Astrocyte (in vitro differentiated cells and primary cell): ENCODE data around the gene PPIE. TPM values are rescaled to one million over a fixed set of nuclear protein-coding genes. Genes with fewer than 3 reads are reported as not detected.

Source experiments
- DNase-seq: peaks from one replicate; pipeline ENCODE4 v3.0.0-alpha.2; 2010; ENCODE audit warnings: low read depth
- FAIRE-seq: peaks from 2 replicates; lab custom pipeline; 2011; peaks lifted over from hg19 to GRCh38; lab: Jason Lieb, UNC
- H2AFZ ChIP-seq: 2 replicates; pipeline ENCODE4 v1.6.0; 2012; ENCODE audit warnings: low read depth, low read length, inconsistent platforms
- H3K27ac ChIP-seq: 2 replicates; pipeline ENCODE4 v1.5.1; 2011; ENCODE audit warnings: low read depth, low read length, inconsistent platforms
- H3K27me3 ChIP-seq: 2 replicates; pipeline ENCODE4 v1.6.0; 2011; ENCODE audit warnings: low read length, inconsistent platforms; ENCODE audit not compliant: insufficient read depth
- H3K36me3 ChIP-seq: 2 replicates; pipeline ENCODE4 v1.5.1; 2011; ENCODE audit warnings: low read length, inconsistent platforms; ENCODE audit not compliant: insufficient read depth
- H3K4me1 ChIP-seq: 2 replicates; pipeline ENCODE4 v1.5.1; 2011; ENCODE audit warnings: low read length, inconsistent platforms; ENCODE audit not compliant: insufficient read depth
- H3K4me2 ChIP-seq: 2 replicates; pipeline ENCODE4 v1.6.0; 2012; ENCODE audit warnings: low read length, inconsistent platforms
- H3K4me3 ChIP-seq: 2 replicates; pipeline ENCODE4 v1.5.1; 2011; ENCODE audit warnings: low read depth, mild to moderate bottlenecking, low read length, inconsistent platforms; ENCODE audit not compliant: insufficient read depth
- H3K79me2 ChIP-seq: 2 replicates; pipeline ENCODE4 v1.6.0; 2012; ENCODE audit warnings: mild to moderate bottlenecking, low read length, inconsistent platforms; ENCODE audit not compliant: insufficient read depth
- H3K9ac ChIP-seq: 2 replicates; pipeline ENCODE4 v1.6.0; 2012; ENCODE audit warnings: mild to moderate bottlenecking, low read length, inconsistent platforms
- H3K9me3 ChIP-seq: 2 replicates; pipeline ENCODE4 v1.5.1; 2012; ENCODE audit warnings: low read depth, mild to moderate bottlenecking, low read length, inconsistent platforms; ENCODE audit not compliant: insufficient read depth
- H4K20me1 ChIP-seq: 2 replicates; pipeline ENCODE4 v1.6.0; 2012; ENCODE audit warnings: low read length, inconsistent platforms; ENCODE audit not compliant: insufficient read depth
- H3K27ac Mint-ChIP-seq: one replicate; pipeline ENCODE4 v1.8.0; 2021; ENCODE audit warnings: mild to moderate bottlenecking, mixed read lengths; ENCODE audit not compliant: unreplicated experiment
- H3K27me3 Mint-ChIP-seq: one replicate; pipeline ENCODE4 v1.8.0; 2021; ENCODE audit warnings: low read depth, mixed read lengths; ENCODE audit not compliant: unreplicated experiment
- H3K36me3 Mint-ChIP-seq: one replicate; pipeline ENCODE4 v1.8.0; 2021; ENCODE audit warnings: low read depth, mixed read lengths; ENCODE audit not compliant: unreplicated experiment
- H3K4me1 Mint-ChIP-seq: one replicate; pipeline ENCODE4 v1.8.0; 2021; ENCODE audit warnings: low read depth, mixed read lengths; ENCODE audit not compliant: unreplicated experiment
- H3K4me3 Mint-ChIP-seq: one replicate; pipeline ENCODE4 v1.8.0; 2021; ENCODE audit warnings: mild to moderate bottlenecking, moderate library complexity, mixed read lengths; ENCODE audit not compliant: unreplicated experiment
- H3K9me3 Mint-ChIP-seq: one replicate; pipeline ENCODE4 v1.8.0; 2021; ENCODE audit warnings: mild to moderate bottlenecking, mixed read lengths; ENCODE audit not compliant: unreplicated experiment
- CTCF ChIP-seq: IDR thresholded peaks from 2 replicates; pipeline ENCODE4 v1.5.1; 2011; ENCODE audit warnings: low read depth, mild to moderate bottlenecking, inconsistent platforms, low read length, moderate library complexity; ENCODE audit not compliant: insufficient read depth
- EZH2 ChIP-seq: IDR thresholded peaks from 2 replicates; pipeline ENCODE4 v1.6.1; 2012; ENCODE audit warnings: mild to moderate bottlenecking, low read length, inconsistent platforms; ENCODE audit not compliant: insufficient read depth
- total RNA-seq: library from RNA; stranded (reverse); gene quantifications from 2 replicates; pipeline ENCODE4 v1.2.1, GENCODE V29; 2021

Gene PPIE
- total RNA-seq, 1 donor from 2014 or later = 33.7 TPM

GRCh38 chr1:39732730-39733129 lies 6.0 kb upstream of the PPIE start:
- peak; percentile 17 for FAIRE-seq
- no peak overlapping the region for H3K27ac Mint-ChIP-seq

GRCh38 chr1:39733161-39733560 lies 5.5 kb upstream of the PPIE start:
- no peak overlapping the region for H3K4me3 ChIP-seq
- no peaks in the 10 kb centered on the region for H3K79me2 ChIP-seq
- no peak overlapping the region for H3K27ac ChIP-seq
- H3K36me3 ChIP-seq = no peaks in the 10 kb centered on the region
- no peak overlapping the region for H3K9ac ChIP-seq
- H3K4me1 Mint-ChIP-seq = peaks cover 14% of the 10 kb centered on the region
- FAIRE-seq = no peak
- H3K27me3 ChIP-seq = peaks cover 50% of the 10 kb centered on the region
- H3K9me3 Mint-ChIP-seq = no peaks in the 10 kb centered on the region
- no peaks in the 10 kb centered on the region for H3K36me3 Mint-ChIP-seq
- H4K20me1 ChIP-seq = no peaks in the 10 kb centered on the region
- TF ChIP-seq EZH2 (no peak), CTCF (no peak)
- no peak overlapping the region for H3K27ac Mint-ChIP-seq
- H3K4me2 ChIP-seq = no peak overlapping the region
- peaks cover 68% of the 10 kb centered on the region for H3K27me3 Mint-ChIP-seq
- H3K4me1 ChIP-seq = no peaks in the 10 kb centered on the region
- no peak overlapping the region for H2AFZ ChIP-seq
- H3K9me3 ChIP-seq = no peaks in the 10 kb centered on the region
- H3K4me3 Mint-ChIP-seq = no peak overlapping the region
- DNase-seq = peak; percentile 53

More at GRCh38 chr1:39732730-39733129, 6.0 kb upstream of the PPIE start:
- no peaks in the 10 kb centered on the region for H3K79me2 ChIP-seq
- no peak overlapping the region for H3K27ac ChIP-seq
- H3K36me3 Mint-ChIP-seq = no peaks in the 10 kb centered on the region
- no peak for TF ChIP-seq CTCF
- TF ChIP-seq EZH2 = no peak
- peaks cover 73% of the 10 kb centered on the region for H3K27me3 Mint-ChIP-seq
- no peaks in the 10 kb centered on the region for H3K4me1 ChIP-seq
- H3K4me1 Mint-ChIP-seq = peaks cover 14% of the 10 kb centered on the region
- no peaks in the 10 kb centered on the region for H3K9me3 ChIP-seq
- no peaks in the 10 kb centered on the region for H4K20me1 ChIP-seq
- H3K36me3 ChIP-seq = no peaks in the 10 kb centered on the region
- no peak overlapping the region for H3K4me3 Mint-ChIP-seq
- H3K4me3 ChIP-seq = no peak overlapping the region
- H3K27me3 ChIP-seq = peaks cover 54% of the 10 kb centered on the region
- no peak overlapping the region for H3K9ac ChIP-seq
- no peak overlapping the region for H3K4me2 ChIP-seq
- H3K9me3 Mint-ChIP-seq = no peaks in the 10 kb centered on the region
- H2AFZ ChIP-seq = no peak overlapping the region
- peak; percentile 16 for DNase-seq

GRCh38 chr1:39735731-39736130 lies 3.0 kb upstream of the PPIE start:
- no peak for DNase-seq
- Histone ChIP-seq H3K36me3 (no peaks in the 10 kb centered on the region), H3K79me2 (peaks cover 16% of the 10 kb centered on the region), H3K9ac (no peak overlapping the region), H4K20me1 (no peaks in the 10 kb centered on the region), H3K27me3 (peaks cover 29% of the 10 kb centered on the region), H3K4me2 (no peak overlapping the region), H3K4me3 (no peak overlapping the region), H3K9me3 (no peaks in the 10 kb centered on the region), H2AFZ (no peak overlapping the region), H3K27ac (no peak overlapping the region), H3K4me1 (peaks cover 8% of the 10 kb centered on the region)
- Mint-ChIP-seq H3K4me1 (peaks cover 18% of the 10 kb centered on the region), H3K27ac (no peak overlapping the region), H3K4me3 (no peak overlapping the region), H3K9me3 (no peaks in the 10 kb centered on the region), H3K36me3 (no peaks in the 10 kb centered on the region), H3K27me3 (peaks cover 43% of the 10 kb centered on the region)
- FAIRE-seq = no peak
- TF ChIP-seq CTCF (no peak), EZH2 (no peak)
